H9 (cell line): ENCODE measurements around the gene INSYN1. TPM values are rescaled to one million over a fixed set of nuclear protein-coding genes. Genes with fewer than 3 reads are reported as not detected.

ENCODE experiments used
- DNase-seq: peaks from one replicate; pipeline ENCODE4 v3.0.0-alpha.2; 2017
- H2AFZ ChIP-seq: one replicate; pipeline ENCODE4 v1.6.1; 2013; ENCODE audit warnings: mild to moderate bottlenecking, low read length, control low read depth, moderate library complexity
- H2AK5ac ChIP-seq: 2 replicates; pipeline ENCODE4 v1.6.1; 2013; ENCODE audit warnings: low read length, control low read depth, mixed read lengths; ENCODE audit not compliant: insufficient read length
- H2BK120ac ChIP-seq: one replicate; pipeline ENCODE4 v1.6.1; 2013; ENCODE audit warnings: low read depth, mild to moderate bottlenecking, low read length, control low read depth, inconsistent platforms; ENCODE audit not compliant: poor library complexity, severe bottlenecking
- H2BK12ac ChIP-seq: 2 replicates; pipeline ENCODE4 v1.6.1; 2013; ENCODE audit warnings: low read length, control low read depth, mixed read lengths, low read depth; ENCODE audit not compliant: insufficient read length
- H2BK15ac ChIP-seq: 2 replicates; pipeline ENCODE4 v1.6.1; 2013; ENCODE audit warnings: low read depth, low read length, control low read depth
- H2BK20ac ChIP-seq: one replicate; pipeline ENCODE4 v1.6.1; 2013; ENCODE audit warnings: low read depth, mild to moderate bottlenecking, low read length, control low read depth, inconsistent platforms; ENCODE audit not compliant: poor library complexity, severe bottlenecking
- H2BK5ac ChIP-seq: 2 replicates; pipeline ENCODE4 v1.6.1; 2013; ENCODE audit warnings: low read length, control low read depth, mixed read lengths; ENCODE audit not compliant: insufficient read length
- H3K14ac ChIP-seq: 2 replicates; pipeline ENCODE4 v1.6.1; 2013; ENCODE audit warnings: low read length, control low read depth; ENCODE audit not compliant: insufficient read depth
- H3K18ac ChIP-seq: 2 replicates; pipeline ENCODE4 v1.6.1; 2013; ENCODE audit warnings: low read depth, mild to moderate bottlenecking, mixed read lengths, low read length, control low read depth; ENCODE audit not compliant: insufficient read length
- H3K23ac ChIP-seq: 2 replicates; pipeline ENCODE4 v1.6.1; 2013; ENCODE audit warnings: low read length, control low read depth, mixed read lengths, low read depth; ENCODE audit not compliant: insufficient read length
- H3K23me2 ChIP-seq: 2 replicates; pipeline ENCODE4 v1.6.1; 2013; ENCODE audit warnings: low read depth, mild to moderate bottlenecking, mixed read lengths, low read length, control low read depth; ENCODE audit not compliant: insufficient read length, poor library complexity, severe bottlenecking
- H3K27ac ChIP-seq: 2 replicates; pipeline ENCODE4 v1.5.1; 2013; ENCODE audit warnings: low read length, control low read depth, mixed read lengths, low read depth; ENCODE audit not compliant: insufficient read length
- H3K27me3 ChIP-seq: 2 replicates; pipeline ENCODE4 v1.6.1; 2013; ENCODE audit warnings: low read length, control low read depth, inconsistent platforms; ENCODE audit not compliant: insufficient read depth
- H3K4ac ChIP-seq: 2 replicates; pipeline ENCODE4 v1.6.1; 2013; ENCODE audit warnings: low read depth, mild to moderate bottlenecking, control low read depth, inconsistent platforms, low read length, moderate library complexity
- H3K4me1 ChIP-seq: 2 replicates; pipeline ENCODE4 v1.6.1; 2013; ENCODE audit warnings: low read length, control low read depth, inconsistent platforms; ENCODE audit not compliant: insufficient read depth
- H3K4me2 ChIP-seq: 2 replicates; pipeline ENCODE4 v1.6.1; 2013; ENCODE audit warnings: low read length, control low read depth, mixed read lengths; ENCODE audit not compliant: insufficient read length, insufficient read depth
- H3K56ac ChIP-seq: 2 replicates; pipeline ENCODE4 v1.6.1; 2013; ENCODE audit warnings: low read depth, mild to moderate bottlenecking, mixed read lengths, low read length, control low read depth; ENCODE audit not compliant: insufficient read length
- H3K79me1 ChIP-seq: 2 replicates; pipeline ENCODE4 v1.6.1; 2013; ENCODE audit warnings: low read depth, mild to moderate bottlenecking, moderate library complexity, low read length, control low read depth, inconsistent platforms; ENCODE audit not compliant: insufficient read depth, poor library complexity, severe bottlenecking
- H3K79me2 ChIP-seq: 2 replicates; pipeline ENCODE4 v1.6.1; 2013; ENCODE audit warnings: low read length, control low read depth, inconsistent platforms; ENCODE audit not compliant: insufficient read depth
- H3K9ac ChIP-seq: 2 replicates; pipeline ENCODE4 v1.6.1; 2013; ENCODE audit warnings: low read length, control low read depth, mixed read lengths; ENCODE audit not compliant: insufficient read length; ENCODE audit errors: extremely low read depth
- H3K9me3 ChIP-seq: one replicate; pipeline ENCODE4 v1.6.1; 2013; ENCODE audit warnings: low read depth, low read length, inconsistent platforms; ENCODE audit not compliant: control insufficient read depth
- H3T11ph ChIP-seq: one replicate; pipeline ENCODE4 v1.6.1; 2013; ENCODE audit warnings: mild to moderate bottlenecking, low read length, control low read depth, inconsistent platforms
- H4K20me1 ChIP-seq: one replicate; pipeline ENCODE4 v1.6.1; 2013; ENCODE audit not compliant: control insufficient read depth, insufficient read length, insufficient read depth
- H4K5ac ChIP-seq: 2 replicates; pipeline ENCODE4 v1.6.1; 2013; ENCODE audit warnings: low read depth, mild to moderate bottlenecking, mixed read lengths, low read length, control low read depth; ENCODE audit not compliant: insufficient read length
- H4K8ac ChIP-seq: replicated peaks from 2 replicates; pipeline ENCODE4 v1.6.1; 2013; ENCODE audit warnings: low read length, control low read depth, mixed read lengths, low read depth; ENCODE audit not compliant: insufficient read length
- H4K91ac ChIP-seq: 2 replicates; pipeline ENCODE4 v1.6.1; 2013; ENCODE audit warnings: low read depth, mild to moderate bottlenecking, moderate library complexity, mixed read lengths, low read length, control low read depth; ENCODE audit not compliant: insufficient read length
- H3K27ac Mint-ChIP-seq, 3 experiments: 2 replicates in 2 of 3; 3 replicates in 1 of 3; pipeline ENCODE4 v1.8.0; 2020 to 2021; ENCODE audit warnings: mixed read lengths in 3 of 3, mild to moderate bottlenecking in 1 of 3, moderate library complexity in 1 of 3
- H3K27me3 Mint-ChIP-seq: 2 replicates; pipeline ENCODE4 v1.8.0; 2021; ENCODE audit warnings: low read depth, mild to moderate bottlenecking, moderate library complexity, mixed read lengths
- H3K36me3 Mint-ChIP-seq, 3 experiments: 2 replicates in 2 of 3; 3 replicates in 1 of 3; pipeline ENCODE4 v1.8.0; 2020 to 2021; ENCODE audit warnings: low read depth in 3 of 3, mixed read lengths in 3 of 3; ENCODE audit not compliant: insufficient read depth in 1 of 3
- H3K4me1 Mint-ChIP-seq, 2 experiments: 2 replicates each; pipeline ENCODE4 v1.8.0; 2020; ENCODE audit warnings: mixed read lengths in 2 of 2
- H3K4me3 Mint-ChIP-seq, 2 experiments: 2 replicates in 1 of 2; 3 replicates in 1 of 2; pipeline ENCODE4 v1.8.0; 2020 to 2021; ENCODE audit warnings: mild to moderate bottlenecking in 2 of 2, mixed read lengths in 2 of 2, moderate library complexity in 1 of 2
- H3K9me3 Mint-ChIP-seq, 2 experiments: 2 replicates in 1 of 2; 3 replicates in 1 of 2; pipeline ENCODE4 v1.8.0; 2020; ENCODE audit warnings: mild to moderate bottlenecking in 2 of 2, mixed read lengths in 2 of 2, moderate library complexity in 1 of 2
- WGBS: extraction: QIAGEN DNeasy Blood & Tissue Kit; methylation state at CpG from one replicate; pipeline ENCODE4 v1.1.7; 2013; ENCODE audit warnings: missing lambda C conversion rate, low lambda C conversion rate, mixed read lengths; ENCODE audit not compliant: insufficient read length; ENCODE audit errors: extremely low coverage; 5-methylcytosine and 5-hydroxymethylcytosine counted together
- total RNA-seq: library from RNA; stranded (reverse); gene quantifications from 2 replicates; pipeline ENCODE4 v1.2.1, GENCODE V29; 2021
- TF ChIP-seq, protein P1 (sequence below): fragments of 200-600 bp; sonication (generic); conservative IDR thresholded peaks from 3 replicates; pipeline ENCODE4 v1.8.0; 2021; ENCODE audit warnings: antibody characterized with exemption, mild to moderate bottlenecking

Gene INSYN1
- total RNA-seq, 1 experiment from 2014 or later: 1.9 TPM

GRCh38 chr15:73748730-73749129 lies 4.4 kb downstream of the INSYN1 start:
- Histone ChIP-seq H4K8ac (no peak overlapping the region), H2BK20ac (no peak overlapping the region), H3K79me1 (no peaks in the 10 kb centered on the region), H2BK5ac (no peak overlapping the region), H3K4me1 (peaks cover 9% of the 10 kb centered on the region), H3K23ac (no peak overlapping the region), H2BK15ac (no peak overlapping the region), H2BK120ac (no peak overlapping the region), H3K9me3 (no peaks in the 10 kb centered on the region), H3K27ac (no peak overlapping the region), H2AFZ (no peak overlapping the region), H3K56ac (no peak overlapping the region), H4K5ac (no peak overlapping the region), H3K4ac (no peak overlapping the region), H3T11ph (no peak overlapping the region), H3K27me3 (peaks cover under 1% of the 10 kb centered on the region; the same call in 1 of the 2 replicates), H3K23me2 (peaks cover 17% of the 10 kb centered on the region), H3K14ac (no peak overlapping the region), H2AK5ac (no peak overlapping the region), H2BK12ac (no peak overlapping the region), H4K20me1 (no peaks in the 10 kb centered on the region), H3K4me2 (no peak overlapping the region), H3K9ac (no peak overlapping the region), H3K18ac (no peak overlapping the region), H4K91ac (no peak overlapping the region), H3K79me2 (no peaks in the 10 kb centered on the region)
- no CpG with 5 or more reads among the region's 6 CpGs for WGBS
- TF ChIP-seq, protein P1, sequence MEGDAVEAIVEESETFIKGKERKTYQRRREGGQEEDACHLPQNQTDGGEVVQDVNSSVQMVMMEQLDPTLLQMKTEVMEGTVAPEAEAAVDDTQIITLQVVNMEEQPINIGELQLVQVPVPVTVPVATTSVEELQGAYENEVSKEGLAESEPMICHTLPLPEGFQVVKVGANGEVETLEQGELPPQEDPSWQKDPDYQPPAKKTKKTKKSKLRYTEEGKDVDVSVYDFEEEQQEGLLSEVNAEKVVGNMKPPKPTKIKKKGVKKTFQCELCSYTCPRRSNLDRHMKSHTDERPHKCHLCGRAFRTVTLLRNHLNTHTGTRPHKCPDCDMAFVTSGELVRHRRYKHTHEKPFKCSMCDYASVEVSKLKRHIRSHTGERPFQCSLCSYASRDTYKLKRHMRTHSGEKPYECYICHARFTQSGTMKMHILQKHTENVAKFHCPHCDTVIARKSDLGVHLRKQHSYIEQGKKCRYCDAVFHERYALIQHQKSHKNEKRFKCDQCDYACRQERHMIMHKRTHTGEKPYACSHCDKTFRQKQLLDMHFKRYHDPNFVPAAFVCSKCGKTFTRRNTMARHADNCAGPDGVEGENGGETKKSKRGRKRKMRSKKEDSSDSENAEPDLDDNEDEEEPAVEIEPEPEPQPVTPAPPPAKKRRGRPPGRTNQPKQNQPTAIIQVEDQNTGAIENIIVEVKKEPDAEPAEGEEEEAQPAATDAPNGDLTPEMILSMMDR: no peak
- H3K36me3 Mint-ChIP-seq: no peaks in the 10 kb centered on the region; a peak in 1 of 7 replicates
- no peak overlapping the region for H3K27ac Mint-ChIP-seq
- no peak for DNase-seq
- peaks cover 33% of the 10 kb centered on the region for H3K27me3 Mint-ChIP-seq
- no peak overlapping the region for H3K4me3 Mint-ChIP-seq
- H3K9me3 Mint-ChIP-seq: no peaks in the 10 kb centered on the region; a peak in 1 of 5 replicates
- peaks cover 47 to 57% of the 10 kb centered on the region in 2 experiments for H3K4me1 Mint-ChIP-seq
